Measurements from ENCODE around the gene LKAAEAR1. TPM values are rescaled to one million over a fixed set of nuclear protein-coding genes. Genes with fewer than 3 reads are reported as not detected.

Gene LKAAEAR1
- total RNA-seq, 1 donor from 2014 or later = not detected

GRCh38 chr20:64050261-64051032 lies 33.8 kb downstream of the LKAAEAR1 start:
- Histone ChIP-seq H3K9ac (ENCODE audit: low read length) (no peak overlapping the region), H3K4me1 (ENCODE audit: insufficient read depth, low read length) (no peaks in the 10 kb centered on the region), H4K20me1 (ENCODE audit: insufficient read depth, low read length) (peaks cover 12% of the 10 kb centered on the region), H2AFZ (ENCODE audit: low read depth, low read length) (no peak overlapping the region), H3K9me3 (ENCODE audit: insufficient read depth, low read depth, low read length) (no peaks in the 10 kb centered on the region), H3K4me3 (ENCODE audit: insufficient read depth, low read depth, low read length) (no peak overlapping the region), H3K27ac (ENCODE audit: low read depth, low read length) (no peak overlapping the region), H3K4me2 (ENCODE audit: low read length) (no peak overlapping the region), H3K79me2 (ENCODE audit: insufficient read depth, low read length) (no peaks in the 10 kb centered on the region), H3K36me3 (ENCODE audit: insufficient read depth, low read length) (no peaks in the 10 kb centered on the region), H3K27me3 (ENCODE audit: insufficient read depth, low read length) (peaks cover 42% of the 10 kb centered on the region)
- Mint-ChIP-seq H3K4me1 (ENCODE audit: low read depth, unreplicated experiment) (peaks cover 6% of the 10 kb centered on the region), H3K27ac (ENCODE audit: unreplicated experiment) (no peak overlapping the region), H3K27me3 (ENCODE audit: low read depth, unreplicated experiment) (peaks cover 39% of the 10 kb centered on the region), H3K36me3 (ENCODE audit: low read depth, unreplicated experiment) (no peaks in the 10 kb centered on the region), H3K4me3 (ENCODE audit: unreplicated experiment) (no peak overlapping the region), H3K9me3 (ENCODE audit: unreplicated experiment) (no peaks in the 10 kb centered on the region)
- no peak for FAIRE-seq
- DNase-seq (ENCODE audit: low read depth) = no peak
- TF ChIP-seq CTCF (IDR thresholded peaks at IDR 0.05; ENCODE audit: insufficient read depth, low read depth, low read length) (no peak), EZH2 (IDR thresholded peaks at IDR 0.05; ENCODE audit: insufficient read depth, low read length) (no peak)

GRCh38 chr20:64049878-64050260 lies 34.3 kb downstream of the LKAAEAR1 start:
- H3K9me3 ChIP-seq (ENCODE audit: insufficient read depth, low read depth, low read length) = no peaks in the 10 kb centered on the region
- peaks cover 40% of the 10 kb centered on the region for H3K27me3 ChIP-seq (ENCODE audit: insufficient read depth, low read length)
- no peaks in the 10 kb centered on the region for H3K9me3 Mint-ChIP-seq (ENCODE audit: unreplicated experiment)
- peaks cover 39% of the 10 kb centered on the region for H3K27me3 Mint-ChIP-seq (ENCODE audit: low read depth, unreplicated experiment)
- no peak overlapping the region for H3K9ac ChIP-seq (ENCODE audit: low read length)
- H3K27ac ChIP-seq (ENCODE audit: low read depth, low read length) = no peak overlapping the region
- H2AFZ ChIP-seq (ENCODE audit: low read depth, low read length) = no peak overlapping the region
- no peak overlapping the region for H3K4me3 Mint-ChIP-seq (ENCODE audit: unreplicated experiment)
- peak overlapping the region; percentile 44 for H3K4me2 ChIP-seq (ENCODE audit: low read length)
- no peaks in the 10 kb centered on the region for H3K36me3 ChIP-seq (ENCODE audit: insufficient read depth, low read length)
- peaks cover 4% of the 10 kb centered on the region for H3K4me1 Mint-ChIP-seq (ENCODE audit: low read depth, unreplicated experiment)
- H3K79me2 ChIP-seq (ENCODE audit: insufficient read depth, low read length) = no peaks in the 10 kb centered on the region
- no peak overlapping the region for H3K4me3 ChIP-seq (ENCODE audit: insufficient read depth, low read depth, low read length)
- H3K27ac Mint-ChIP-seq (ENCODE audit: unreplicated experiment) = no peak overlapping the region
- peaks cover 12% of the 10 kb centered on the region for H4K20me1 ChIP-seq (ENCODE audit: insufficient read depth, low read length)
- H3K36me3 Mint-ChIP-seq (ENCODE audit: low read depth, unreplicated experiment) = no peaks in the 10 kb centered on the region
- H3K4me1 ChIP-seq (ENCODE audit: insufficient read depth, low read length) = no peaks in the 10 kb centered on the region
- DNase-seq (ENCODE audit: low read depth) = no peak
- TF ChIP-seq EZH2 (IDR thresholded peaks at IDR 0.05; ENCODE audit: insufficient read depth, low read length) = peak; percentile 74
- no peak for TF ChIP-seq CTCF (IDR thresholded peaks at IDR 0.05; ENCODE audit: insufficient read depth, low read depth, low read length)
- no peak for FAIRE-seq
